LNCaP clone FGC (cell line): Measurements from ENCODE around the gene LCA5.
"Not testable (repeated sequence)": the region's sequence is repeated elsewhere in the genome, so short reads cannot be mapped to it uniquely, and the experiment has no call there.

Source experiments
- DNase-seq: peaks from one replicate; pipeline ENCODE4 v3.0.0-alpha.2; 2011; ENCODE audit warnings: low read depth
- H3K4me3 ChIP-seq: 2 replicates; pipeline ENCODE4 v1.5.1; 2011; ENCODE audit warnings: mild to moderate bottlenecking, low read depth, low read length, control low read depth
- CTCF ChIP-seq: IDR thresholded peaks from 2 replicates; pipeline ENCODE4 v1.5.1; 2012; ENCODE audit warnings: mild to moderate bottlenecking; ENCODE audit not compliant: control insufficient read depth, insufficient read depth; ENCODE audit errors: extremely low read depth

The LCA5 gene

GRCh38 chr6:79453558-79454042 lies 83.6 kb downstream of the LCA5 start:
- H3K4me3 ChIP-seq: no peak overlapping the region
- TF ChIP-seq CTCF: no peak
- no peak for DNase-seq

- no peak for TF ChIP-seq CTCF
- no peak for DNase-seq
- no peak overlapping the region for H3K4me3 ChIP-seq
Measured at GRCh38 chr6:79450984-79451383, 86.2 kb downstream of the LCA5 start.

- TF ChIP-seq CTCF: peak; percentile 19; the same call in 1 of the 2 replicates
- DNase-seq: no peak
Measured at GRCh38 chr6:79446006-79446405, 91.2 kb downstream of the LCA5 start.

GRCh38 chr6:79443876-79444275 lies 93.4 kb downstream of the LCA5 start:
- not testable (repeated sequence) for DNase-seq, H3K4me3 ChIP-seq

More at GRCh38 chr6:79446006-79446405, 91.2 kb downstream of the LCA5 start:
- H3K4me3 ChIP-seq: no peak overlapping the region

- DNase-seq: no peak
- no peak for TF ChIP-seq CTCF
- H3K4me3 ChIP-seq: no peak overlapping the region
Measured at GRCh38 chr6:79441192-79441591, 96.0 kb downstream of the LCA5 start.

GRCh38 chr6:79440598-79440997 lies 96.6 kb downstream of the LCA5 start:
- TF ChIP-seq CTCF: no peak
- DNase-seq: no peak

GRCh38 chr6:79438030-79438429 lies 99.2 kb downstream of the LCA5 start:
- no peak for DNase-seq
- TF ChIP-seq CTCF: no peak
- no peak overlapping the region for H3K4me3 ChIP-seq

More at GRCh38 chr6:79440598-79440997, 96.6 kb downstream of the LCA5 start:
- no peak overlapping the region for H3K4me3 ChIP-seq
